Measurements from ENCODE around the gene TERT. TPM values are rescaled to one million over a fixed set of nuclear protein-coding genes. Genes with fewer than 3 reads are reported as not detected.
A peak's percentile ranks its signal among the peaks of the same experiment; 100 is the strongest.

Gene TERT
- total and polyA plus RNA-seq, 2 of the 8 experiments (the other 6 are each of a cell fraction or from before 2014, with no cell fraction given): 13.1 to 23.1 TPM

- Histone ChIP-seq H3K36me3 (ENCODE audit: control insufficient read depth in 2 of 4, insufficient read depth in 4 of 4, low read length in 3 of 4) (no peaks in the 10 kb centered on the region), H2AK5ac (ENCODE audit: low read depth, low read length) (no peak overlapping the region), H3K9ac (replicated peaks in 1 of 4; ENCODE audit: extremely low read depth in 1 of 4, low read depth in 3 of 4, low read length in 3 of 4) (no peak overlapping the region), H3K4me3 (ENCODE audit: extremely low read depth in 1 of 4, insufficient read depth in 2 of 4, low read depth in 3 of 4, low read length in 4 of 4) (no peak overlapping the region), H3K56ac (replicated peaks; ENCODE audit: insufficient read length, low read depth, low read length) (no peak overlapping the region), H3K9me3 (ENCODE audit: insufficient read depth in 2 of 2, low read depth in 1 of 2, low read length in 1 of 2) (no peaks in the 10 kb centered on the region; a peak in 1 of 4 replicates), H3K79me1 (ENCODE audit: low read depth, low read length) (no peaks in the 10 kb centered on the region), H3K4me2 (ENCODE audit: insufficient read depth in 1 of 2, low read depth in 2 of 2, low read length in 2 of 2) (no peak overlapping the region), H3K4ac (replicated peaks; ENCODE audit: insufficient read length, low read depth, low read length) (no peak overlapping the region), H4K20me1 (replicated peaks in 1 of 2; ENCODE audit: control insufficient read depth in 1 of 2, insufficient read depth in 2 of 2, low read length in 2 of 2) (no peaks in the 10 kb centered on the region), H2BK5ac (ENCODE audit: low read depth, low read length) (no peak overlapping the region), H2AFZ (ENCODE audit: low read length) (no peak overlapping the region), H3K27me3 (replicated peaks in 1 of 4; ENCODE audit: control insufficient read depth in 3 of 4, extremely low read depth in 1 of 4, insufficient read depth in 3 of 4, low read length in 3 of 4) (no peaks in the 10 kb centered on the region), H4K8ac (ENCODE audit: extremely low read depth, insufficient read depth, low read length) (no peak overlapping the region), H3K79me2 (ENCODE audit: control insufficient read depth in 1 of 2, insufficient read depth in 2 of 2, low read length in 2 of 2) (no peaks in the 10 kb centered on the region), H3K4me1 (replicated peaks in 1 of 4; ENCODE audit: control insufficient read depth in 3 of 4, insufficient read depth in 4 of 4, low read length in 3 of 4) (no peaks in the 10 kb centered on the region; a peak in 1 of 7 replicates), H3K14ac (ENCODE audit: insufficient read length) (no peak overlapping the region), H3K23me2 (ENCODE audit: low read depth, low read length) (no peaks in the 10 kb centered on the region; the same call in 1 of the 2 replicates), H4K5ac (ENCODE audit: insufficient read length, low read depth, low read length) (no peak overlapping the region), H3K23ac (ENCODE audit: insufficient read length) (no peak overlapping the region), H2BK15ac (ENCODE audit: low read length) (no peak overlapping the region), H3K18ac (ENCODE audit: extremely low read depth, low read length) (no peak overlapping the region), H2BK12ac (ENCODE audit: low read depth, low read length) (no peak overlapping the region), H4K91ac (replicated peaks; ENCODE audit: insufficient read length, low read length) (no peak overlapping the region), H2BK20ac (ENCODE audit: low read length) (no peak overlapping the region), H2BK120ac (replicated peaks; ENCODE audit: low read depth, low read length) (no peak overlapping the region), H3K27ac (ENCODE audit: low read depth, low read length) (no peak overlapping the region)
- TF ChIP-seq KDM1A (IDR thresholded peaks at IDR 0.05; ENCODE audit: borderline replicate concordance, low read length) (0 out of 2 replicates have a peak, but pooled peaks have one; percentile 29), PHF8 (conservative IDR thresholded peaks at IDR 0.05; ENCODE audit: low read depth, low read length) (no peak)
- ChIA-PET CTCF (ENCODE audit: partially characterized antibody) (interaction anchor here (0.7 to 1.1 kb wide), 4 partner anchors 14 to 301 kb away, joined by 3 read pairs; no protein-coding TSS in a partner anchor), POLR2A (ENCODE audit: partially characterized antibody) (interaction anchor here (0.8 kb wide), 1 partner anchor 10 kb away, joined by 3 read pairs; no protein-coding TSS in a partner anchor)
- WGBS, 2 experiments (ENCODE audit: extremely low coverage in 1 of 2, insufficient coverage in 1 of 2, insufficient read length in 1 of 2, insufficient replicate concordance in 2 of 2, low coverage in 1 of 2, low lambda C conversion rate in 2 of 2, missing lambda C conversion rate in 1 of 2): 87% methylated on average over 2 of the region's 2 CpGs; no CpG with 5 or more reads in 1 of the 2 experiments
- FAIRE-seq: no peak
- no peak for DNase-seq (ENCODE audit: low read depth in 1 of 2, low spot score in 2 of 2)
These were observed 7.4 kb upstream of the TERT start for GRCh38 chr5:1302258-1302657.
